Measurements from ENCODE around the gene CIB4. TPM values are rescaled to one million over a fixed set of nuclear protein-coding genes. Genes with fewer than 3 reads are reported as not detected.

Gene CIB4
- polyA plus RNA-seq, 1 donor: 0.48 TPM

- DNase-seq: no peak
These were observed 88.4 kb downstream of the CIB4 start for GRCh38 chr2:26552641-26553374.

- DNase-seq: no peak
These were observed 90.7 kb downstream of the CIB4 start for GRCh38 chr2:26550276-26551015.

- DNase-seq: no peak
These were observed 98.3 kb downstream of the CIB4 start for GRCh38 chr2:26542676-26543505.

GRCh38 chr2:26542194-26542455, 99.0 kb downstream of the CIB4 start:
- DNase-seq: no peak

- DNase-seq: no peak
These were observed 99.6 kb downstream of the CIB4 start for GRCh38 chr2:26541401-26542193.

GRCh38 chr2:26540961-26541360, 100.2 kb downstream of the CIB4 start:
- DNase-seq: no peak

- DNase-seq: no peak
These were observed 100.9 kb downstream of the CIB4 start for GRCh38 chr2:26540306-26540705.

- no peak for DNase-seq
These were observed 103.2 kb downstream of the CIB4 start for GRCh38 chr2:26537826-26538475.

GRCh38 chr2:26537069-26537825, 103.9 kb downstream of the CIB4 start:
- DNase-seq: no peak

GRCh38 chr2:26536371-26537068, 104.6 kb downstream of the CIB4 start:
- no peak for DNase-seq

GRCh38 chr2:26535663-26536275, 105.4 kb downstream of the CIB4 start:
- DNase-seq: no peak

GRCh38 chr2:26534865-26535662, 106.1 kb downstream of the CIB4 start:
- DNase-seq: no peak

- DNase-seq: no peak
These were observed 106.9 kb downstream of the CIB4 start for GRCh38 chr2:26534098-26534864.

- DNase-seq: no peak
These were observed 107.5 kb downstream of the CIB4 start for GRCh38 chr2:26533661-26534060.

GRCh38 chr2:26532301-26533250, 108.6 kb downstream of the CIB4 start:
- no peak for DNase-seq
